HepG2 (cell line): ENCODE measurements around the gene RAD9A. TPM values are rescaled to one million over a fixed set of nuclear protein-coding genes. Genes with fewer than 3 reads are reported as not detected.

Source experiments
- ATAC-seq: fragments of 200-7000 bp; cut with Tn5 transposase; 3 replicates; pipeline ENCODE4 v1.9.1; 2020; ENCODE audit warnings: mild to moderate bottlenecking, moderate library complexity
- BruUV-seq: library from RNA; stranded (reverse); fragments of 400-500 nt; replicated peaks from 2 replicates; lab custom pipeline; 2021; lab: Mats Ljungman, UMichigan
- CTCF ChIA-PET: fragments of 300-600 bp; formaldehyde crosslinking; extraction: SDS; loops from one replicate; lab custom pipeline; 2021; ENCODE audit warnings: low total read pairs, inconsistent platforms, low intra/inter-chr PET ratio; lab: Yijun Ruan, JAX
- POLR2A ChIA-PET: fragments of 350-600 bp; sonication (Branson Sonifier 250); formaldehyde crosslinking; loops from one replicate; lab custom pipeline; 2020; ENCODE audit warnings: antibody characterized with exemption, inconsistent platforms; lab: Yijun Ruan, JAX
- DNase-seq: peaks from one replicate; pipeline ENCODE4 v3.0.0-alpha.2; 2015; ENCODE audit warnings: low spot score
- FAIRE-seq: peaks from 3 replicates; lab custom pipeline; 2011; peaks lifted over from hg19 to GRCh38; lab: Jason Lieb, UNC
- H2AFZ ChIP-seq: one replicate; pipeline ENCODE4 v1.6.1; 2011; ENCODE audit warnings: low read length, inconsistent platforms
- H3K27ac ChIP-seq: fragments of 300-600 bp; 3 replicates; pipeline ENCODE4 v1.8.0; 2011; ENCODE audit warnings: mixed run types, mild to moderate bottlenecking, mixed read lengths, low read length, inconsistent platforms; ENCODE audit not compliant: insufficient read depth; ENCODE audit errors: extremely low read length
- H3K27me3 ChIP-seq, 2 experiments: fragments of 200-600 bp in 1 of 2; 2 replicates in 1 of 2; 3 replicates in 1 of 2; pipeline versions ENCODE4 v1.6.0 to v1.8.0; 2011; ENCODE audit warnings: low read length in 2 of 2, mild to moderate bottlenecking in 2 of 2, moderate library complexity in 2 of 2, inconsistent platforms in 1 of 2; ENCODE audit not compliant: insufficient read depth in 2 of 2, control insufficient read depth in 1 of 2
- H3K36me3 ChIP-seq, 2 experiments: fragments of 200-600 bp in 1 of 2; replicated peaks in 1 of 2; 2 replicates in 1 of 2; 3 replicates in 1 of 2; pipeline versions ENCODE4 v1.5.1 to v1.8.0; 2011; ENCODE audit warnings: low read length in 2 of 2, inconsistent platforms in 1 of 2; ENCODE audit not compliant: insufficient read depth in 2 of 2, control insufficient read depth in 1 of 2
- H3K4me1 ChIP-seq: 2 replicates; pipeline ENCODE4 v1.5.1; 2012; ENCODE audit warnings: low read length, inconsistent platforms; ENCODE audit not compliant: insufficient read depth
- H3K4me2 ChIP-seq: 2 replicates; pipeline ENCODE4 v1.6.0; 2011; ENCODE audit warnings: low read depth, low read length, inconsistent platforms
- H3K4me3 ChIP-seq, 3 experiments: fragments of 200-600 bp in 1 of 3; sonication (generic), shearing (Covaris generic) in 1 of 3; replicated peaks in 1 of 3; 2 replicates each; pipeline ENCODE4 v1.5.1; 2011 to 2016; ENCODE audit warnings: low read length in 3 of 3, inconsistent platforms in 2 of 3, low read depth in 2 of 3, mild to moderate bottlenecking in 2 of 3, control low read depth in 1 of 3, mixed read lengths in 1 of 3; ENCODE audit not compliant: insufficient read depth in 1 of 3
- H3K79me2 ChIP-seq: one replicate; pipeline ENCODE4 v1.6.1; 2011; ENCODE audit warnings: low read length, inconsistent platforms; ENCODE audit not compliant: insufficient read depth
- H3K9ac ChIP-seq: 2 replicates; pipeline ENCODE4 v1.6.0; 2011; ENCODE audit warnings: mild to moderate bottlenecking, low read depth, low read length, inconsistent platforms; ENCODE audit not compliant: insufficient read depth
- H3K9me3 ChIP-seq: 2 replicates; pipeline ENCODE4 v1.5.1; 2012; ENCODE audit warnings: mild to moderate bottlenecking, low read length
- H4K20me1 ChIP-seq: 2 replicates; pipeline ENCODE4 v1.6.0; 2011; ENCODE audit warnings: inconsistent platforms, mild to moderate bottlenecking, low read length, moderate library complexity; ENCODE audit not compliant: insufficient read depth
- CTCF ChIP-seq: sonication (generic); formaldehyde crosslinking; IDR thresholded peaks from 2 replicates; pipeline ENCODE4 v1.5.0; 2020; ENCODE audit warnings: mild to moderate bottlenecking, missing genetic modification reagents, moderate library complexity
- GABPB1 ChIP-seq: IDR thresholded peaks from 2 replicates; pipeline ENCODE4 v1.6.1; 2016; ENCODE audit warnings: mild to moderate bottlenecking, missing genetic modification reagents, moderate library complexity, missing compliant biosample characterization
- HNF1B ChIP-seq: sonication (generic); formaldehyde crosslinking; IDR thresholded peaks from 2 replicates; pipeline ENCODE4 v1.5.1; 2020; ENCODE audit warnings: mild to moderate bottlenecking, moderate library complexity, missing genetic modification reagents
- SRY ChIP-seq: sonication (generic); formaldehyde crosslinking; IDR thresholded peaks from 2 replicates; pipeline ENCODE4 v1.8.0; 2022; ENCODE audit warnings: mild to moderate bottlenecking, missing genetic modification reagents
- STAG1 ChIP-seq: sonication (generic); formaldehyde crosslinking; IDR thresholded peaks from 2 replicates; pipeline ENCODE4 v1.4.0; 2020; ENCODE audit warnings: missing genetic modification reagents
- ZNF263 ChIP-seq: sonication (generic); formaldehyde crosslinking; IDR thresholded peaks from 2 replicates; pipeline ENCODE4 v1.4.0; 2020; ENCODE audit warnings: missing genetic modification reagents
- ZNF687 ChIP-seq: sonication (generic); formaldehyde crosslinking; IDR thresholded peaks from 2 replicates; pipeline ENCODE4 v1.5.1; 2020; ENCODE audit warnings: mild to moderate bottlenecking, missing genetic modification reagents, moderate library complexity
- ZNF768 ChIP-seq: sonication (generic); formaldehyde crosslinking; IDR thresholded peaks from 2 replicates; pipeline ENCODE4 v1.4.0; 2020; ENCODE audit warnings: missing genetic modification reagents
- ZNF770 ChIP-seq: sonication (generic); formaldehyde crosslinking; IDR thresholded peaks from 2 replicates; pipeline ENCODE4 v1.5.0; 2020; ENCODE audit warnings: mild to moderate bottlenecking, missing genetic modification reagents
- WGBS: methylation state at CpG from one replicate; pipeline ENCODE4 v1.1.6; 2017; ENCODE audit warnings: low lambda C conversion rate; 5-methylcytosine and 5-hydroxymethylcytosine counted together
- in situ Hi-C: cut with HindIII; loops from 2 replicates; pipeline ENCODE4 v1.10.0; 2017; ENCODE audit warnings: low pct_unique_long_range_greater_than_20kb; ENCODE audit not compliant: extremely low pct_ligation_motif_present
- intact Hi-C: fragments of 100-400 bp; cut with micrococcal nuclease; formaldehyde crosslinking; loops from one replicate; pipeline ENCODE4 v1.10.0; 2022; ENCODE audit not compliant: unreplicated experiment
- polyA plus RNA-seq, 8 experiments: library from polyadenylated mRNA; depleted of rRNA in 3 of 8; stranded (reverse) in 7 of 8; unstranded in 1 of 8; fragments of >200 nt; fragmentation: Illumina TruSeq in 4 of 8; extraction: Trizol in 4 of 8; gene quantifications; 2 replicates each; pipeline versions ENCODE4 v1.2.1 to v1.2.3, GENCODE V29; 2011 to 2016; ENCODE audit warnings: low read depth in 4 of 8, missing spikeins in 1 of 8, mixed read lengths in 1 of 8; ENCODE audit not compliant: insufficient read depth in 1 of 8
- total RNA-seq, 5 experiments: library from RNA; depleted of rRNA; stranded (reverse); fragments of >200 nt; fragmentation: Illumina TruSeq; extraction: Trizol; gene quantifications; 2 replicates each; pipeline ENCODE4 v1.2.3, GENCODE V29; 2016; ENCODE audit warnings: low read depth in 1 of 5

The RAD9A gene
- total and polyA plus RNA-seq, 2 of the 13 experiments (the other 11 are each of a cell fraction or from before 2014, with no cell fraction given): 10.1 to 15.7 TPM

GRCh38 chr11:67406969-67407687, 15.3 kb downstream of the RAD9A start:
- WGBS: 8% methylated on average over 9 of the region's 12 CpGs
- in situ Hi-C loops: no loop called here
- no peak overlapping the region for H3K4me2 ChIP-seq
- H3K27ac ChIP-seq: no peak overlapping the region
- no peak for DNase-seq
- H3K4me3 ChIP-seq: no peak overlapping the region
- H3K27me3 ChIP-seq: peaks cover 2 to 20% of the 10 kb centered on the region in 2 experiments; a peak in 3 of 5 replicates
- intact Hi-C loops: no loop called here
- ATAC-seq: peak; percentile 51
- BruUV-seq: no TSS peak
- H3K4me1 ChIP-seq: peaks cover 72% of the 10 kb centered on the region
- no peaks in the 10 kb centered on the region for H3K9me3 ChIP-seq
- H3K9ac ChIP-seq: no peak overlapping the region
- ChIA-PET POLR2A (interaction anchor here (0.6 to 2.2 kb wide), 3 partner anchors 13 to 61 kb away, joined by 3 to 8 read pairs (median 6); no protein-coding TSS in a partner anchor), CTCF (no interaction called here)
- FAIRE-seq: no peak
- H2AFZ ChIP-seq: no peak overlapping the region
- no peaks in the 10 kb centered on the region for H4K20me1 ChIP-seq
- H3K36me3 ChIP-seq: no peaks in the 10 kb centered on the region
- no peaks in the 10 kb centered on the region for H3K79me2 ChIP-seq
- TF ChIP-seq ZNF770 (CRISPR knock-in tag) (0 out of 2 replicates have a peak, but pooled peaks have one; percentile 27), STAG1 (CRISPR knock-in tag) (peak; percentile 45), CTCF (CRISPR knock-in tag) (peak; percentile 66), ZNF687 (CRISPR knock-in tag) (peak; percentile 11; the same call in 1 of the 2 replicates), ZNF263 (CRISPR knock-in tag) (peak; percentile 86), SRY (CRISPR knock-in tag) (0 out of 2 replicates have a peak, but pooled peaks have one; percentile 31), GABPB1 (peak; percentile 17; the same call in 1 of the 2 replicates), ZNF768 (0 out of 2 replicates have a peak, but pooled peaks have one; percentile 12), HNF1B (CRISPR knock-in tag) (0 out of 2 replicates have a peak, but pooled peaks have one; percentile 23)
